ENCODE measurements around the gene HES6.

HES6 gene

GRCh38 chr2:238267341-238267710, 27.5 kb upstream of the HES6 start (continued):
- TF ChIP-seq REST (tag by site-specific recombination; IDR thresholded peaks at IDR 0.05) (no peak), ZNF350 (tag by site-specific recombination; IDR thresholded peaks at IDR 0.05) (no peak), ZBTB44 (tag by site-specific recombination; IDR thresholded peaks at IDR 0.05) (no peak), ZNF677 (tag by site-specific recombination; IDR thresholded peaks at IDR 0.05) (no peak), ZFP37 (tag by site-specific recombination; IDR thresholded peaks at IDR 0.05) (no peak), GLIS2 (tag by site-specific recombination; IDR thresholded peaks at IDR 0.05) (no peak), ZNF529 (tag by site-specific recombination; IDR thresholded peaks at IDR 0.05; ENCODE audit: insufficient replicate concordance) (no peak)

- ChIA-PET CTCF (interaction anchor here (0.6 to 4.9 kb wide), 9 partner anchors 10 to 746 kb away, joined by 3 to 54 read pairs (median 4); partner anchors contain the start of gene ERFE), POLR2A (no interaction called here)
- peaks cover 0 to 10% of the 10 kb centered on the region in 2 experiments; a peak in 1 of 3 replicates for H3K36me3 ChIP-seq (ENCODE audit: control insufficient read depth in 2 of 2, insufficient read depth in 1 of 2, low read length in 2 of 2)
- TF ChIP-seq ZNF202 (tag by site-specific recombination; IDR thresholded peaks at IDR 0.05; ENCODE audit: borderline replicate concordance): no peak
- TF ChIP-seq YY1 (tag by site-specific recombination; IDR thresholded peaks at IDR 0.05): no peak
- no peak for TF ChIP-seq ZNF175 (tag by site-specific recombination; IDR thresholded peaks at IDR 0.05)
- no peak for TF ChIP-seq KLF1 (tag by site-specific recombination; IDR thresholded peaks at IDR 0.05)
- TF ChIP-seq GLIS1 (tag by site-specific recombination; IDR thresholded peaks at IDR 0.05): no peak
- TF ChIP-seq ZXDB (tag by site-specific recombination; IDR thresholded peaks at IDR 0.05): no peak
- TF ChIP-seq ZNF596 (tag by site-specific recombination; IDR thresholded peaks at IDR 0.05): no peak
- no peak for TF ChIP-seq SALL2 (tag by site-specific recombination; IDR thresholded peaks at IDR 0.05; ENCODE audit: borderline replicate concordance)
- no peak for TF ChIP-seq MYNN (tag by site-specific recombination; IDR thresholded peaks at IDR 0.05; ENCODE audit: borderline replicate concordance)
- no peak for TF ChIP-seq ZSCAN4 (tag by site-specific recombination; IDR thresholded peaks at IDR 0.05)
- no peak for TF ChIP-seq ZNF239 (tag by site-specific recombination; IDR thresholded peaks at IDR 0.05)
- no peak for TF ChIP-seq EGR2 (tag by site-specific recombination; IDR thresholded peaks at IDR 0.05; ENCODE audit: low read depth)
- no peak for TF ChIP-seq ZNF362 (tag by site-specific recombination; IDR thresholded peaks at IDR 0.05)
- TF ChIP-seq ZBTB26 (tag by site-specific recombination; optimal IDR thresholded peaks at IDR 0.05): no peak
- H3K9me3 ChIP-seq (ENCODE audit: control insufficient read depth, insufficient read depth, low read depth, low read length): no peaks in the 10 kb centered on the region
- H3K4me1 ChIP-seq (ENCODE audit: control insufficient read depth, insufficient read depth, low read length): no peaks in the 10 kb centered on the region
- no peak overlapping the region for H3K4me3 ChIP-seq (ENCODE audit: low read depth, low read length)
- no peak overlapping the region for H3K27ac ChIP-seq (ENCODE audit: extremely low read depth, low read depth, low read length)
Measured at GRCh38 chr2:238265605-238266004, 25.8 kb upstream of the HES6 start.
